GM19023 (cell line): ENCODE measurements around the gene SLC35E1.
"Not testable (repeated sequence)": the region's sequence is repeated elsewhere in the genome, so short reads cannot be mapped to it uniquely, and the experiment has no call there.

Source experiments
- ATAC-seq: cut with Tn5 transposase; IDR thresholded peaks from one replicate; pipeline ENCODE4 v1.9.1; 2021; ENCODE audit warnings: mild to moderate bottlenecking, moderate library complexity; ENCODE audit not compliant: unreplicated experiment

The SLC35E1 gene

GRCh38 chr19:16525751-16526481 lies 46.3 kb downstream of the SLC35E1 start:
- ATAC-seq, result no peak

- ATAC-seq, result no peak
Measured at GRCh38 chr19:16524991-16525734, 47.1 kb downstream of the SLC35E1 start.

- ATAC-seq, result no peak
Measured at GRCh38 chr19:16522559-16523377, 49.4 kb downstream of the SLC35E1 start.

GRCh38 chr19:16521715-16522289 lies 50.4 kb downstream of the SLC35E1 start:
- ATAC-seq, result no peak

GRCh38 chr19:16520986-16521624 lies 51.1 kb downstream of the SLC35E1 start:
- ATAC-seq, result no peak

- no peak for ATAC-seq
Measured at GRCh38 chr19:16520074-16520973, 51.9 kb downstream of the SLC35E1 start.

- ATAC-seq, result no peak
Measured at GRCh38 chr19:16519230-16519687, 53.0 kb downstream of the SLC35E1 start.

GRCh38 chr19:16518483-16519229 lies 53.6 kb downstream of the SLC35E1 start:
- ATAC-seq, result no peak

GRCh38 chr19:16518061-16518460 lies 54.2 kb downstream of the SLC35E1 start:
- no peak for ATAC-seq

GRCh38 chr19:16516923-16517610 lies 55.1 kb downstream of the SLC35E1 start:
- ATAC-seq, result no peak

GRCh38 chr19:16516381-16516780 lies 55.8 kb downstream of the SLC35E1 start:
- ATAC-seq, result no peak

- no peak for ATAC-seq
Measured at GRCh38 chr19:16514383-16515019, 57.7 kb downstream of the SLC35E1 start.

- not testable (repeated sequence) for ATAC-seq
Measured at GRCh38 chr19:16512611-16513010, 59.6 kb downstream of the SLC35E1 start.

- no peak for ATAC-seq
Measured at GRCh38 chr19:16509141-16510061, 62.8 kb downstream of the SLC35E1 start.

GRCh38 chr19:16508546-16508945 lies 63.7 kb downstream of the SLC35E1 start:
- no peak for ATAC-seq

- ATAC-seq, result no peak
Measured at GRCh38 chr19:16506961-16507360, 65.3 kb downstream of the SLC35E1 start.

- not testable (repeated sequence) for ATAC-seq
Measured at GRCh38 chr19:16506161-16506560, 66.1 kb downstream of the SLC35E1 start.
